HG02852 (cell line): ENCODE data around the gene CCDC78.

Source experiments
- ATAC-seq: cut with Tn5 transposase; IDR thresholded peaks from one replicate; pipeline ENCODE4 v1.9.1; 2021; ENCODE audit warnings: mild to moderate bottlenecking, moderate library complexity; ENCODE audit not compliant: unreplicated experiment

CCDC78 gene

GRCh38 chr16:726438-727290 is at the start of gene CCDC78, which contains the start of gene HAGHL:
TSS of gene CCDC78 (minus strand) at chr16:726443. CDS start at chr16:726367, 76 bp downstream.
TSS of gene HAGHL (plus strand) at chr16:727106. CDS start at chr16:727510, 404 bp downstream.
- no peak for ATAC-seq

GRCh38 chr16:775236-775796 is 49.1 kb upstream of the CCDC78 start:
- no peak for ATAC-seq

- ATAC-seq = no peak
Observed at GRCh38 chr16:774086-775001, 48.1 kb upstream of the CCDC78 start.

GRCh38 chr16:772959-773358 is 46.7 kb upstream of the CCDC78 start:
- no peak for ATAC-seq

GRCh38 chr16:770411-770810 is 44.2 kb upstream of the CCDC78 start:
- ATAC-seq = no peak

GRCh38 chr16:769934-770333 is 43.7 kb upstream of the CCDC78 start:
- ATAC-seq = no peak

- ATAC-seq = no peak
Observed at GRCh38 chr16:769184-769784, 43.0 kb upstream of the CCDC78 start.

GRCh38 chr16:768428-768827 is 42.2 kb upstream of the CCDC78 start:
- no peak for ATAC-seq

- ATAC-seq = no peak
Observed at GRCh38 chr16:767743-768235, 41.5 kb upstream of the CCDC78 start.

GRCh38 chr16:766820-767640 is 40.8 kb upstream of the CCDC78 start:
- no peak for ATAC-seq

- no peak for ATAC-seq
Observed at GRCh38 chr16:766008-766819, 40.0 kb upstream of the CCDC78 start.

- ATAC-seq = no peak
Observed at GRCh38 chr16:765488-765865, 39.2 kb upstream of the CCDC78 start.

- no peak for ATAC-seq
Observed at GRCh38 chr16:764848-765487, 38.7 kb upstream of the CCDC78 start.

GRCh38 chr16:764184-764750 is 38.0 kb upstream of the CCDC78 start:
- no peak for ATAC-seq

GRCh38 chr16:763369-764183 is 37.3 kb upstream of the CCDC78 start:
- ATAC-seq = no peak

GRCh38 chr16:762595-763268 is 36.5 kb upstream of the CCDC78 start:
- no peak for ATAC-seq
